MM.1S (cell line): ENCODE data around the gene PAX8.

Experiments
- DNase-seq: peaks from one replicate; pipeline ENCODE4 v3.0.0-alpha.2; 2015
- H2AFZ ChIP-seq: fragments of 300-600 bp; sonication (generic); 2 replicates; pipeline ENCODE4 v1.6.0; 2016; ENCODE audit warnings: antibody characterized with exemption, low read length
- H3F3A ChIP-seq: fragments of 300-600 bp; sonication (generic); 2 replicates; pipeline ENCODE4 v1.6.1; 2016; ENCODE audit warnings: mild to moderate bottlenecking, antibody characterized with exemption, low read length, moderate library complexity, mixed read lengths; ENCODE audit not compliant: insufficient read depth
- H3K27ac ChIP-seq: fragments of 300-600 bp; sonication (generic); 2 replicates; pipeline ENCODE4 v1.5.1; 2016; ENCODE audit warnings: mild to moderate bottlenecking, low read length
- H3K27me3 ChIP-seq: fragments of 300-600 bp; sonication (generic); replicated peaks from 2 replicates; pipeline ENCODE4 v1.6.0; 2016; ENCODE audit warnings: low read length; ENCODE audit not compliant: insufficient read depth
- H3K36me3 ChIP-seq: fragments of 300-600 bp; sonication (generic); replicated peaks from 2 replicates; pipeline ENCODE4 v1.6.1; 2016; ENCODE audit warnings: mild to moderate bottlenecking, low read length, mixed read lengths; ENCODE audit not compliant: insufficient read depth
- H3K4me1 ChIP-seq: fragments of 300-600 bp; sonication (generic); 2 replicates; pipeline ENCODE4 v1.6.1; 2016; ENCODE audit warnings: low read length, mixed read lengths
- H3K4me2 ChIP-seq: fragments of 300-600 bp; sonication (generic); 2 replicates; pipeline ENCODE4 v1.6.0; 2016; ENCODE audit warnings: low read depth, low read length
- H3K4me3 ChIP-seq: fragments of 300-600 bp; sonication (generic); 2 replicates; pipeline ENCODE4 v1.5.1; 2016; ENCODE audit warnings: low read length, mixed read lengths
- H3K79me2 ChIP-seq: fragments of 300-600 bp; sonication (generic); 2 replicates; pipeline ENCODE4 v1.6.1; 2016; ENCODE audit warnings: mixed run types, low read length, mixed read lengths
- H3K9ac ChIP-seq: fragments of 300-600 bp; sonication (generic); 2 replicates; pipeline ENCODE4 v1.6.1; 2016; ENCODE audit warnings: low read length, mixed read lengths
- H3K9me2 ChIP-seq: fragments of 300-600 bp; sonication (generic); replicated peaks from 2 replicates; pipeline ENCODE4 v1.6.1; 2016; ENCODE audit warnings: mild to moderate bottlenecking, low read length, mixed read lengths; ENCODE audit not compliant: insufficient read depth
- H3K9me3 ChIP-seq: fragments of 300-600 bp; sonication (generic); replicated peaks from 2 replicates; pipeline ENCODE4 v1.6.1; 2016; ENCODE audit warnings: mild to moderate bottlenecking, low read length, mixed read lengths; ENCODE audit not compliant: insufficient read depth
- H4K20me1 ChIP-seq: fragments of 300-600 bp; sonication (generic); 2 replicates; pipeline ENCODE4 v1.6.1; 2016; ENCODE audit warnings: mild to moderate bottlenecking, low read length, moderate library complexity, mixed read lengths; ENCODE audit not compliant: insufficient read depth
- CTCF ChIP-seq: fragments of 300-600 bp; sonication (generic); IDR thresholded peaks from 2 replicates; pipeline ENCODE4 v1.5.1; 2016; ENCODE audit warnings: antibody characterized with exemption, low read length, mixed read lengths
- EZH2 ChIP-seq: fragments of 300-600 bp; sonication (generic); optimal IDR thresholded peaks from 2 replicates; pipeline ENCODE3; 2017; ENCODE audit warnings: low read depth, mild to moderate bottlenecking, antibody characterized with exemption, low read length, mixed read lengths
- EZH2phosphoT487 ChIP-seq: fragments of 300-600 bp; sonication (generic); IDR thresholded peaks from 2 replicates; pipeline ENCODE4 v1.6.1; 2018; ENCODE audit warnings: antibody characterized with exemption, low read length

The PAX8 gene

GRCh38 chr2:113219092-113219441 is 59.7 kb downstream of the PAX8 start:
- H3K27ac ChIP-seq: no peak overlapping the region
- H2AFZ ChIP-seq: no peak overlapping the region
- no peaks in the 10 kb centered on the region for H4K20me1 ChIP-seq
- no peak for TF ChIP-seq CTCF
- TF ChIP-seq EZH2phosphoT487: no peak
- no peak for TF ChIP-seq EZH2
- no peaks in the 10 kb centered on the region for H3K27me3 ChIP-seq
- DNase-seq: no peak
- no peaks in the 10 kb centered on the region for H3K4me1 ChIP-seq
- H3F3A ChIP-seq: no peaks in the 10 kb centered on the region
- H3K9me2 ChIP-seq: no peaks in the 10 kb centered on the region
- H3K9ac ChIP-seq: no peak overlapping the region
- H3K79me2 ChIP-seq: no peaks in the 10 kb centered on the region
- no peak overlapping the region for H3K4me2 ChIP-seq
- no peaks in the 10 kb centered on the region for H3K9me3 ChIP-seq
- H3K36me3 ChIP-seq: no peaks in the 10 kb centered on the region
- no peak overlapping the region for H3K4me3 ChIP-seq

GRCh38 chr2:113218283-113219091 is 60.2 kb downstream of the PAX8 start:
- no peak overlapping the region for H2AFZ ChIP-seq
- no peaks in the 10 kb centered on the region for H3K27me3 ChIP-seq
- no peaks in the 10 kb centered on the region for H3F3A ChIP-seq
- H3K9ac ChIP-seq: no peak overlapping the region
- H3K27ac ChIP-seq: no peak overlapping the region
- no peaks in the 10 kb centered on the region for H3K4me1 ChIP-seq
- DNase-seq: no peak
- no peaks in the 10 kb centered on the region for H3K79me2 ChIP-seq
- no peaks in the 10 kb centered on the region for H4K20me1 ChIP-seq
- H3K36me3 ChIP-seq: no peaks in the 10 kb centered on the region
- TF ChIP-seq EZH2 (no peak), CTCF (no peak), EZH2phosphoT487 (no peak)
- H3K9me2 ChIP-seq: no peaks in the 10 kb centered on the region
- no peaks in the 10 kb centered on the region for H3K9me3 ChIP-seq
- H3K4me3 ChIP-seq: no peak overlapping the region
- no peak overlapping the region for H3K4me2 ChIP-seq

DNA sequence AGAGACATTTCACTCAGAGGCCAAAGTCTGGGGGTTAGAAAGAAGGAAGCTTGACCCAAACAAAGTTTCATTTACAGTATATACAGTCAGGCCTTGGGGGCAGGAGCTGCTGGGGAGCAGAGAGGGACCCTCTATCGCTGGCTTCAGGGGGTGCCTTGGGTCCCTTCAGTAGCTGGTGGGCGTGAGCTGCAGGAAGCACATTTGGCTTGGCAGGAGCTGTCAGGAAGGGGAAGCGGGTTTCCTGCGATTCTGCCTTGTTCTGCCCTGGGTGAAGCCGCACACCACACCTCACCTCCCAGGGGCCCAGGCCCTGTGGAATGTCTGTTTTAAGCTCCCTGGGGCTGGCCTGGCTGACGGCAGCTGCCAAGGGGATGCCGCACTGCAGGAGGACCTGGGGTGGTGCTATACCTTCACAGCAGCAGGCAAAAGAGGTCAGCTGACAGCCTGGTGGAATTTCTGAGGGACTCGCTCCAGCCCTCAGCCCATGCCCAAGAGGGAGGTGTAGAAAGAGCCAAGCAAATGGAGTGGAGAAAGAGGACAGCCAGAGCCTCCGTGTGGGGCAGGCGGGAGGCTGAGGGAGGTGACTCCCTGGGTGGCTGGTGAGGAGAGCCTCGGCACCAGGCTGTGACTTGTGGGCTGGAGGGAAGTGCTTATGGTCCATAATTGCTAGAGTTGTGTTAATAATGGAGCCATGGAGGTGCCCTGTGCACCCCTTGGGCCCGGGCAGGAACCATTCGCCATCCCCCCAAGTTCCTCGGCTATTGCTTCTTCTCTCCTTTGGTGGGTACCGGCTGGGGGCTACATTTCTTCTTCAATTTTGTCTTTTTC is 61.1 kb downstream of the PAX8 start:
- no peak for TF ChIP-seq EZH2
- TF ChIP-seq EZH2phosphoT487: no peak
- no peak for TF ChIP-seq CTCF
- Histone ChIP-seq H3K9ac (no peak overlapping the region), H3K4me2 (no peak overlapping the region), H3K27ac (no peak overlapping the region), H3K79me2 (no peaks in the 10 kb centered on the region), H3K27me3 (no peaks in the 10 kb centered on the region), H3F3A (no peaks in the 10 kb centered on the region), H3K9me3 (no peaks in the 10 kb centered on the region), H3K36me3 (no peaks in the 10 kb centered on the region), H3K9me2 (no peaks in the 10 kb centered on the region), H4K20me1 (no peaks in the 10 kb centered on the region), H3K4me1 (no peaks in the 10 kb centered on the region), H2AFZ (no peak overlapping the region), H3K4me3 (no peak overlapping the region)
- DNase-seq: no peak
